ENCODE results near the gene TNFRSF25. TPM values are rescaled to one million over a fixed set of nuclear protein-coding genes. Genes with fewer than 3 reads are reported as not detected.
"Not testable (repeated sequence)": the region's sequence is repeated elsewhere in the genome, so short reads cannot be mapped to it uniquely, and the experiment has no call there.

Gene TNFRSF25
- polyA plus RNA-seq, 1 donor: 17.4 TPM

DNA sequence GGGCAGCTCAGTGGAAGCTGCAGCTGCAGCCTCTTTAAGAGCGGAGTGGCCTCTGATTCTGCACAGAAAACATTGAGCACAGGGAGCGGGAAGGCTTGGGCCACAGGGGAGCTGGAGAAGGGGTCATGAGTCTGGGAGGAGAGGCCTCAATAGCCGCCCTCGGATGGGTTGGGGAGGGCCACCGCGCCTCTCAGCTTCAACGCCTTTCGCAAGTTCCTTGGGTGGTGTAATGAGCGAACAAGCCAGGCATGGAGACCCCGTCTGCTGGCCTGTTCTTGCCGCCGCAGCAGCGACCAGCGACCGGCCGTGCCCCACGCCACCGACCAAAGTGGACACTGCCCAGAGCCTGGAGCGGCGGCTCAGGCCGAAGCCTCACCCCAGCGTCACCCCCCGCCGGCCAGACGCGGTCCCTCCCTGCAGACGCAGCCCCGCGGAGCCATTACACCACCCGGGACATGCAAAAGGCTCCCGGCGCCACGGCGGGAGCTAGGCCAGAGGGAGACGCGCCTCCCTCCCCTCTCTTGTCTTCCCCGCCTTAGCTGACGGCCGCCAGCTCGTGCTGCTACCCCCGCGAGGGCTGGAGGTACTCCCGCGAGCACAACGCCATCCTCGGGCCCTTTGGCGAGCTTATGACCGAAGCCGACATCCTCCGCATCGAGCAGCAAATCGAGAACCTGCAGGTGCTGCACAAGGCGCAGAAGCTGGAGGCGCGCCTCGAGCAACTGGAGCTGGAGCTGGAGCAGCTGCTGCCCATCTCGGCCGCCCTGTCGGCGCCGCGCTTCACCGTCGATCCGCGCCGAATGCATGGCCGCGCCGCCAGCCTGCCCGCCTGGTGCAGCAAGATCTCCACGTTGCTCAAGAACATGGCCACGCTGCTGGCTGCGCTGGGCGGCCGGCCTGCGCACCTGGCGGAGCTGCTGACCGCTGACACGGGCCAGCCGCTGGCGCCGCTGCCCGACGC, 11.8 kb downstream of the TNFRSF25 start:
- not testable (repeated sequence) for DNase-seq

GRCh38 chr1:6450943-6451373, 15.0 kb downstream of the TNFRSF25 start:
- DNase-seq: no peak

DNA sequence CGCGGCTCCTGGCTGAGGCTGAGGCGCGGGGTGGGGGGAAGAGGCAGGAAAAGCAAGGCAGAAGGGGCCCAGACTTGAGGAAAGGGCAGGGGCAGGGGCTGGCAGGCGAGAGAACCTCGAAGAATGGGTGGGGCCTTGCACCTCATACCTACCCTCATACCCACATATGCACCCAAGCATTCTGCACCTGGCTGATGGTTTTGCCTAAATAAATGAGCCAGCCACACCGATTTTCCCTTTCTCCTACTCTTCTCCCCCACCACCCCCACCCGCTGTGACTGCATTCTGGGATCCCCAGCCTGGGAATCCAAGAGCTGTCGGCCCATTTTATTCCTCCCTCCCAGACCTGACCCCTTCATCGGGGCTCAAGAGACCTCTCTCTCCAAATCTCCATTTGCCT, 15.5 kb downstream of the TNFRSF25 start:
- not testable (repeated sequence) for DNase-seq

DNA sequence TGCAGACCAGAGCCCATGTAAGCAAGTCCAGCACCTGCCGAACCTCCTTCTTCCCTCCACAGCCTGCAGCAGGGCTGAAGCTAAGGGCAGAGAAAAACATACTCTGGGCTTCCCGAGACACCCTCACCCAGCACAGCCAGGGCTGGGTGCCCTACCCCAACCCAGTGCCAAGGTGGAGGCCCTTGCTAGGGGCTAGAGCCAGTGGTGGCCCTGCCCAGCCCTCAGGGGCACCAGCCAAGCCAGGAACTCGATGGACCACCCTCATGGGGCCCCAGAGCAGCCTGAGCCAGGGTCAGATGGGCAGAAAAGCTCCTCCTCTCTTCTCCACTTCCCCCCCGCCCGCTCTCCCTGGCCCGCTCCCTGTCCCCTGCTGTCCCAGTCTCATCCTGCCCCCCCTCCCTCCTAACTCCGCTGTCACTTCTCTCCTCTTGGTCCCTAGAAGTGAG, 15.9 kb downstream of the TNFRSF25 start:
- no peak for DNase-seq

- DNase-seq: no peak
Observed at GRCh38 chr1:6448749-6449631, 17.0 kb downstream of the TNFRSF25 start.

DNA sequence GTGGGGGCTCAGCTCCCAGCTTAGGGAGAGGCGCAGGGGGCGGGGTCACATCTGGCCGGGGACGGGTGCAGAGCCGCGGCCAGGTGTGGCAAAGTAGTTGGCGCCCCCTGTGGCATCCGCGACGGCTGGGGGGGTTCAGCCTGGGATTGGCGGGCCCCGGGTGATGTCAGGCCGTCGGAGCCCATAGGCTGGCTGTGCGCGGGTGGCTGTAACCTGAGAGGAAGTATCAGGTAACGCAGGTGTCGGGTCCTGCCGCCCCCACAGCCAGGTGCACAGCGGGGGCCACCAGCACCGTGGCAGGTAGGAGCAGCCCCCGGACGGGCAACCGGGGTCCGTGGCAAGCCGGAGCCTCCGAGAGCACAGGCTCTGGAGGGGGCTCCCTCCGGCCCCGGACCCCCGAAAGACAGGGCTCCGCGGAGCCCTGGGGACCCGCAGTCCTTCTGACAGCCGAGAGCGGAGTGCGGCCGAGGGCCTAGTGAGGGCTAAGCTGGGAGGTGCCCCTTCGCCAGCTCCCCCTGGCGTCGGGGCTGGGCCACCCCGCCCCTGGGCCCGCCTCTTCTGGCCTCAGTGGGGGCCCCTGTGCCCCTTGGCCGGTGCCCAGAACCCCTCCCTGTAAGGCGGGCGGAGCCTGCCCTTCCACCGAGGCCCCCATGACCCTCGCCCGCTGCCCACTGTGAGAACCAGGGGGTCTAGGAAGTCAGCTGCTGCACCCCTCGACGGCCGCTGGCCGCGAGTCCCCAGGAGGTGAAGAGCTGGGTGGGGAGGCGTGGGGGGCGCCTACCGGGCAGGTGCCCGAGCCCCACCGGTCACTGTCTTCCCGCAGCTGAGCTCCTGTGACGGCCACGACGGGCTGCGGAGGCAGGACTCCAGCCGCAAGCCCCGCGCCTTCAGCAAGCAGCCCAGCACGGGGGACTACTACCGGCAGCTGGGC, 17.9 kb downstream of the TNFRSF25 start:
- DNase-seq: no peak

DNA sequence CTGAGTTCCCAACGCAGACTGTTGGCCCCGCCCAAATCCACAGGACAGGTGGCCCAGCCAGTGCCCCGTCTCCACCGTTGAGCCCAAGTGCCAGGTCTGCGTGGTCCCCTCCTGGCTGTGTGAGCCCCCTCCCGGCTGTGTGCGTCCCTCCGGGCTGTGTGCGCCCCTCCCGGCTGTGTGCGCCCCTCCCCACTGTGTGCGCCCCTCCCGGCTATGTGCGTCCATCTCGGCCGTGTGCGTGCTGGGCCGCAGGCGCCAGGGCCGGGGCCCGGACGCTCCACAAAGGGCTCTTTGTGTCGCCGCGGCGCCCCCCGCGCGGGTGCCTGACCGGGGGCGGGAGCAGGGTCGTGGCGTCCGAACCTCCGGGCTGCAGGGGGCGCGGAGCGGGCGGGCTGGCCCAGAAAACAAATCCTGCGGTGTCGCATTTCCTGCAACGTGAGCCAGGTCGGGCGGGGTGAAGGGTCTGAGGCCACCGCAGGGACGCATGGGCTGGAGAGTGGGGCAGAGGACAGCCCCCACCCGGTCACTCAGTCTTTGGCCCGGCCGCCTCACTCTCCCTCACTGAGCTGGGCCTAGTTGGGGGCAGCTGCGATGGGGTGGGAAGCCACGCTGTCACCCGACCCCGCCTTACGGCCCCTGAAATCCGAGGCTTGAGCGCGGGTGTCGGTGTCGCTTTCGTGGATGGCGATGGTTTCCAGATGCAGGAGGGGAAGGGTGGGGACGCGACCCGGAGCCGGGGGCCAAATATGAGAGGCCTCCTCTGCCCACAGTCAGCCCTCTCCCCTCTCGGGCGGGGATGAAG, 18.8 kb downstream of the TNFRSF25 start:
- DNase-seq: no peak

DNA sequence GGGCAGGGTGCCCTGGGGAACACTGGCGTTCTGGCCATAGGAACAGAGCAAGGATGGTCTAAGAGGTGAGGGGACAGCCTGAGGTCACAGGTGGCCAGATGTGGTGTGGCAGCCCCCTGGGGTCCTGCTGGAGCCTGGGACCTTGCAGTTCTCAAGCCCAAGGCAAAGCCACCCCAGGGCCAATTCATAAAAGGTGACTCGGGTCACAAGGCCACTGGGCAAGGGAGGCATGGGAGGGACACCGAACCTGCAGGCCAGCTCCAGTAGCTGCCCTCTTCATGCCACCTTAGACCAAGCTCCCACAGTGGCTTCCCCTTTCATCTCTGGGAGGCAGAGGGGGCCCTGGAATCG, 19.3 kb downstream of the TNFRSF25 start:
- no peak for DNase-seq

DNA sequence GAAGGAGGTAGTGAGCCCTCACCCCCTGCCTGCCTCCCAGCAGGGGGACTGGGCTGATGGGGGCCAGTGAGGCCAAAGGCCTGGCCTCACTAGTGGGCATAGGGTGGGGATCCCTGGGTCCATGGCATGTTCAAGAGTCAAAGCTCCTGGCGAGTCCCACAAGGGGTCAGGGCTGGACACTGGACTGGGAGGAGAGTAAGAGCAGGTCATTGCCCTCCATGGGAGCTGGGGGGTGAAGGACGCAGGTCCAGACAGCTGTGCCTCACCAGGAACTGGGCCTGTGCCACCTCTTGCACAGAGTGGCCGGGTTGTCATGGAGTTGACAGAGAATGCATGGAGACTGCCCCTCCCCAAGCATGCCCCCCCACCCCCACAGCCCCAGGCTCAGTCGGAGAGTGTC, 20.0 kb downstream of the TNFRSF25 start:
- DNase-seq: not testable (repeated sequence)

DNA sequence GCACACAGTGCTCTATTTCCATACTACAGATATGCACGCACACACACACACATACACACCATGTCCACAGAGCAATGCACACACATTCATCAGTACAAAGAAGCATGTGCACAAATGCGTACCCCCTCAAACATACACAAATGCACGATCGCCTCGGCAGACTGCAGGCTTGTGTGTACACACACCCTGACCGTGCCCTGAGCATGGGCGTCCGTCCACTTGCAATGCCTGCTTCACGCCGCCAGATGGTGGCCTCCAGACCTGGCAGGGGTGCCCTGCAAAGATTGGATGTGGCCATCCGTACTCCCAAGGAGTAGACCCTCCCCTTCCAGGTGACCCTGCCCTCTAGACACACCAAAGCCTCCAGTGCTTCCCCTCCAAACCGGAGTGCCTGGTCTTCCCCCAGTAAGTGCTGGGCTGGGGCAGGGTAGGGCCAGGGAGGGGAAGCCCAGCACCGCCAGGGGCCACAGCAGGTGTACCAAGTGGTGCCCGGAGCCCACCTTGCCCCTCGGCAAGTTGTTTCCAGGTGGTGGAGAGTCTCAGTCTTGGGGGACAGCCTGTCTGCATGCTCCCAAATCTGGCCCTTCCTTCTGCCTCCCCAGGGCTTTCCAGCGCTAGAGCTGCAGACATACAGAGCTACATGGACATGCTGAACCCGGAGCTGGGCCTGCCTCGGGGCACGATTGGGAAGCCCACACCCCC, 20.8 kb downstream of the TNFRSF25 start:
- no peak for DNase-seq

DNA sequence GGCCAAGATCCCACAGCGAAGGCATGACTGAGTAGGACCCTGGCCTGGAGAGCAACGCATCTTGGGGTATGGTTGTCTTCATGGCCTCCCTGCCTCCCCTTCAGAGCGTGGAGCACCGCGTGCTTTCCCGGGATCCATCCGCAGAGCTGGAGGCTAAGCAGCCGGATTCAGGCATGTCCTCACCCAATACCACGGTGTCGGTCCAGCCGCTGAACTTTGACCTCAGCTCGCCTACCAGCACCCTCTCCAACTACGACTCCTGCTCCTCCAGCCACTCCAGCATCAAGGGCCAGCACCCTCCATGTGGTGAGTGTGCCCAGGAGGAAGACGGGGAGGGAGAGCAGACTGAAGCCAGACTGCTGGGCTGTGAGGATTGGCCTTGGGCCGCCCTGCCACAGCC, 21.6 kb downstream of the TNFRSF25 start:
- DNase-seq: no peak

DNA sequence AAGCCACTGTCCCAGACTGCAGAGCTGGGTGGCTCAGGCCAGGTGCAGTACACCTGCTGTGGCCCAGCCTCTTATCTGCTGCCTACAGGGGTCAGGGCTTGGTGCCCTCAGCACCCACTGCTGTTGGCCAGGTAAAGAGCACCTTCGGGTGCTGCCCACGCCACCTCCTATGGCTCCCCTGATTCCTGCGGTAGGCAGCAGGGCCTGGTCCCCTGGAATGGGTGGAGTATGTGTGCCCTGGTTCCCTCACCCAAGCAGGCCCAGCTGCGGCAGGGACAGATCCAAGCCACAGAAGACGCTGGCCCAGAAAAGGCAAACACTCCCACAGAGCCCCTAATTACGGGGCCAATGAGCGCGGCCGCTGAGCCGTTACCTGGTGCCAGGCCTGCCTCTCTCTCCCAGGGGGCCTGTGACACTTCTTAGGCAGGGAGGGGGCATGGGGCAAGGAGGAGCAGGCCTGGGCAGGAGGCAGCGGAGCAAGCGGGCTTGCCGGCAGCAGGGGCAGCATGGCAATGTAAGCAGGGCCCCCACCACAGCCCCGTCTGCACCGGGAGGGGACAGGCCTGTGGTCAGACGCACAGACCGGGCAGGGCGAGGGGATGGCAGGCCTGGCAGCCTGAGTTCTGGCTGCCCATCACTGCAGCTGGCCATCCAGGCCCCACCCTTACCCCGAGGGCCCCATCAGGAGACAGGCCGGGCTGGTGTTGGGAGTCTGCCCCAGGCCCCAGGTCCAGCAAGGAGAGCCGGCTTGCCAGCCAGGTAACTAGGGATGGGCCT, 22.4 kb downstream of the TNFRSF25 start:
- no peak for DNase-seq

DNA sequence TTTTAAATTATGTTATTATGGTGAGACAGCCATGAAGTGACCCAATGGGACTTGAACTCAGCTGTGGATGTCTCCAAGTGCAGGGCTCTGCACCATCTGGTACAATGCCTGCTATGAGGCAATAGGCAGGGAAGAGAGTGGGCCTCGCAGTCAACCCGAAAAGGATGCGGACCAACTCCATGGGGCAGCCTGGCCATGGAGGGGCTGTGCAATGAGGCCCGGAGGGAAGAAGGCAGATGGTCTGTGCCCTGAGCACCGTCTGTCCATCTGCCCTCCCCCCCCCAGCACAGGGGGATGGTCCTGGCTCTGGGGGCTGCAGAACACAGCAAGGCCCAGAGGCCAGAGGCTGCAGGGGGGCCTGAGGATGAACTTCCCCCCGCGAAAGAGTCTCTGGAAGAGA, 24.4 kb downstream of the TNFRSF25 start:
- no peak for DNase-seq

- no peak for DNase-seq
Observed at GRCh38 chr1:6440198-6441126, 25.5 kb downstream of the TNFRSF25 start.

DNA sequence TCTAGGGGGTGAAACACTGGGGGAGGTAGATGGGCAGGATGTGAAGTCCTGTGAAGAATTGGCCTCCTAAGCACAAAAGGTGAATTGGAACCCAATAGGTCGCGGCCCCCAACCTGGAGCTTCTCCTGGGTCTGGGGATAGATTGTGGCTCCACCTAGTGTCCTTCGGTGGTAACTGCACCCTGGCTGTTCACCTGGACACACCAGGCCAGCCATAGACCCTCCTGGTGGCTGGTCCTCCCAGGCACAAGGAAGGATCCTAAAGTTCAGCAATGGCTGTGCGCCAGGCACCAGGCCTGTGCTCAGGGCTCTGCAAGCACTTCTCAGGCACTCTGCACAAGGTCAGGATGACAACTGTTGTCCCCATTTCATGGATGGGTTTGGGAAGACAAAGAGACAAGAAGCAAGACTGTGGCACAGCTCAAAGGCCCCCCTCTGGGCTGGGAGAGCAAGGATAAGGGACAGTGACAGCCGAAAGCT, 27.9 kb downstream of the TNFRSF25 start:
- DNase-seq: no peak

DNA sequence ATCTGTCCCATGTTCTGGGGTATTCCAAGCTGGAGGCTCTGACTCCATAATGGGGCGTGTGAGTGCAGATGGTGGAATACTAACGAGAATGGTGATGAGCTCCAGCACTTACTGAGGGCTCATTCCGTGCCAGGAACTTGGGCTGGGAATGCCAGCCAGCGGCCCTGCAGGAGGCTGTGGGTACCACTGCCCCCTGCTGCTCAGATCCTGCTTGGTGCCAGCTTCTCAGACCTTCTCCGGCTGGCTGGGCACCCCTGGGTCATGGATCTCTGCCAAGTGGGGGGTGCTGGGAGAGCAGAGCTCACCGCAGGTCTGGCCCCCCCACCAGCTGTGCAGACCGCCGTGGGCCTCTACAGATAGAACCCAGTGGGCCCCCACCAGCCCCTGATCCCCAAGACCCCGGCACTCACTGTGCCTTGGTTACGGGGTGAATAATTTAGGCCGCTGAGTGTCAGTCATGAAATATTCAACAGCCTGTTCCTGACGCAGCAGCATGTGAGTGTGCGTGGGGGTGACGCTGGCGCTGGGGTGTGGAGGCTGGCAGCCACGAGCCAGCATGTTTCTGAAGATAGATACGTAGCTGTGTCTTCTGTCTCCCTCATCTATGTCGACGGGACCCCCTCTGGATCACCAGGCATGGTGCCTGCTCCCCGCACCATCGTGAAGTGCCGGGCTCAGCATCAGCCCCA, 28.8 kb downstream of the TNFRSF25 start:
- not testable (repeated sequence) for DNase-seq

DNA sequence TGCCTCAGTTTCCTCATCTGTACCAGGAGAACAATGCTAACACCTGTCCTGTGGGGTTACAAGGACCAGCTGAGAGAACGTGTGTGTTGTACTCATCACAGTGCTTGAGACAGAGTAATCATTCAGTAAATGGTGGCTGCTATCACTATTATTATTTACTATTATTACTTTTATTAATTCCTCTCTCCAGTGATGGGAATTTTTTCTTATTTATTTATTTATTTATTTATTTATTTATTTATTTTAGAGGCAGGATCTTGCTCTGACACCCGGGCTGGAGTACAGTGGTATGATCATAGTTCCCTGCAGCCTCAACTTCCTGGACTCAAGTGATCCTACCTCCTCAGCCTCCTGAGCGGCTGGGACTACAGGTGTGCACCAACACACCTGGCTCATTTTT, 29.7 kb downstream of the TNFRSF25 start:
- DNase-seq: not testable (repeated sequence)

Data from left kidney (tissue), 2 donors.